Mesodermal cell (in vitro differentiated cells): Measurements from ENCODE around the gene PCYT2.

Source experiments
- H3K27ac ChIP-seq: 2 replicates; pipeline ENCODE4 v1.7.0; 2013; ENCODE audit warnings: mild to moderate bottlenecking, low read depth, low read length, moderate library complexity; ENCODE audit not compliant: severe bottlenecking
- H3K36me3 ChIP-seq: 2 replicates; pipeline ENCODE4 v1.7.1; 2013; ENCODE audit warnings: mild to moderate bottlenecking, low read length, moderate library complexity; ENCODE audit not compliant: control insufficient read depth, insufficient read depth
- H3K4me1 ChIP-seq: one replicate; pipeline ENCODE4 v1.7.1; 2013; ENCODE audit warnings: mild to moderate bottlenecking, low read length; ENCODE audit not compliant: insufficient read depth, control insufficient read depth, poor library complexity, severe bottlenecking
- H3K4me3 ChIP-seq: 2 replicates; pipeline ENCODE4 v1.7.0; 2013; ENCODE audit warnings: low read length, control low read depth, mild to moderate bottlenecking; ENCODE audit not compliant: insufficient read depth, poor library complexity, severe bottlenecking; ENCODE audit errors: extremely low read depth
- H3K9me3 ChIP-seq: 2 replicates; pipeline ENCODE4 v1.7.1; 2013; ENCODE audit warnings: mild to moderate bottlenecking, low read length, moderate library complexity; ENCODE audit not compliant: control insufficient read depth
- WGBS, 2 experiments: methylation state at CpG; one replicate each; pipeline ENCODE4 v1.1.5; 2013; ENCODE audit warnings: missing lambda C conversion rate in 2 of 2; ENCODE audit not compliant: insufficient coverage in 2 of 2; 5-methylcytosine and 5-hydroxymethylcytosine counted together

PCYT2 gene

GRCh38 chr17:81917565-81918332 is 6.5 kb upstream of the PCYT2 start, which contains the start of gene SIRT7:
TSS of gene SIRT7 (minus strand) at chr17:81918176. CDS start at chr17:81918131, 45 bp downstream.
- Histone ChIP-seq H3K9me3 (no peaks in the 10 kb centered on the region), H3K27ac (no peak within 1 kb of the TSS), H3K36me3 (peaks cover 65% of the 10 kb centered on the region), H3K4me1 (peaks cover 7% of the 10 kb centered on the region), H3K4me3 (peak within 1 kb of the TSS; percentile 65)
- 1 to 2% methylated on average over 58 to 82 of the region's 94 CpGs for WGBS, 2 experiments

DNA sequence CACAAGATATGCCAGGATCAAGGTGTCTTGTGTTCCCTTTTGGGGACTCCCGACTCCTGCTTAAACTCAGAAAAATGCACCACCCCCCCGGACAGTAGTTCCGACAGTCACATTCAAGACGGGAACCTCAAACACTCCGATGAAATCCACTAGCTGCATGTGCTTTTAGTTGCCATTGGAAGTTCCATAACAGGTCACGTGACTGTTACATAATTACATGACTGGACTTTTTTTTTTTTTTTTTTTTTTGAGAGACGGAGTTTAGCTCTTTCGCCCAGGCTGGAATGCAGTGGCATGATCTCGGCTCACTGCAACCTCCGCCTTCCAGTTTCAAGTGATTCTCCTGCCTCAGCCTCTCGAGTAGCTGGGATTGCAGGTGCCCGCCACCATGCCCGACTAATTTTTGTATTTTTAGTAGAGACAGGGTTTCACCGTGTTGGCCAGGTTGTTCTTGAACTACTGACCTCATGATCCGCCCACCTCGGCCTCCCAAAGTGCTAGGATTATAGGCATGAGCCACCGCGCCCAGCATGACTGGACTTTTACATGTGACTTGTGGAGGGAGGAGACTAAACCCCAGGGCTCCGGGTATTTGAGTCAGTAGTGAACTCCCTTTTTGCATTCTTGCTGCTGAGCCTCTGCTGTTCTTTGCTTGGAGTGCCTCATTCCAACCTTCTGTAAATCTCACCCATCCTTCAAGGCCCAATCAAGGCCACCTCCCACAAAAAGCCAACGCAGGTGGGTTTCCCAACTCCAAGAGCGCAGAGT is 5.2 kb upstream of the PCYT2 start:
- Histone ChIP-seq H3K4me3 (peak overlapping the region; percentile 65), H3K4me1 (peaks cover 7% of the 10 kb centered on the region), H3K9me3 (no peaks in the 10 kb centered on the region), H3K36me3 (peaks cover 66% of the 10 kb centered on the region), H3K27ac (no peak overlapping the region)
- WGBS, 2 experiments, result 86 to 95% methylated on average over 16 to 17 of the region's 21 CpGs

GRCh38 chr17:81915331-81915730 is 4.1 kb upstream of the PCYT2 start:
- H3K9me3 ChIP-seq, result no peaks in the 10 kb centered on the region

DNA sequence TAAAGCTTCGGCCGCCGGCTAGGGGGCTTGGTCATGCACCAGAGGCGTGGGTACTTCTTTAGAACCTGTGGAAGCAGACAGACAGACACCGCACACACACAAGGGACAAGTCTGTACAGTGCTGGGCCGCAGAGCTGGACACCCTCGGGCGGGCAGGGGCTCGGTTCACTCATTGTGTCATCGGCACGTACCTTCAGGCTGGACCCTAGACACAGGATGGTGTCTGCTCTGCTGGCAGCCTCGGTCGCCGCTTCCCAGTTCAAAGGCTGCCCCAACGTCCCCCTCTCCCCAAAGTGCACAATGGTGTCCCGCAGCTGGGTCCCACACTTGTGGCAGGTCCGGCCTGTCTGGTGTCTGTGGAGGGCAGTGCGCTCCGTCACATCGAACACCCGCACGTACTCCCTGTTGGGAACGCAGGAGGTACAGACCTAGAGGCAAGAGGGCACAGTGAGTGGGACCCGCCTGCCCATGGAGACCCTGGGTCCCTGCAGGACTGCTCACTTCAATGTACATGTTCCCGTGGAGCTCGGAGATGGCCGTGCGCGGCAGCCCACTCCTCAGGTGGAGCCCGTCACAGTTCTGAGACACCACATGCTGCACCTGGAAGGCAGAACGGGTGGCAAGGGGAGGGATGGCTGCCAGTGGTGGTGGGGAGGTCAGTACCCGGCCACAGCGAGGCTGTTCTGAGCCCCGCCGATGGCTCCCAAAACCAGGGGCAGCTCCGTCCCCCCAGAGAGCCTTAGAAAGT is 3.1 kb upstream of the PCYT2 start:
- whole genome bisulfite sequencing, 2 experiments, result 93 to 96% methylated on average over 31 to 32 of the region's 36 CpGs
- peaks cover 56% of the 10 kb centered on the region for H3K36me3 ChIP-seq
- no peak overlapping the region for H3K27ac ChIP-seq
- H3K9me3 ChIP-seq, result no peaks in the 10 kb centered on the region
- peaks cover 10% of the 10 kb centered on the region for H3K4me1 ChIP-seq
- no peak overlapping the region for H3K4me3 ChIP-seq

More at GRCh38 chr17:81915331-81915730, 4.1 kb upstream of the PCYT2 start:
- Histone ChIP-seq H3K27ac (no peak overlapping the region), H3K36me3 (peaks cover 57% of the 10 kb centered on the region), H3K4me1 (peaks cover 7% of the 10 kb centered on the region), H3K4me3 (no peak overlapping the region)
- WGBS, 2 experiments, result 92 to 97% methylated on average over 11 to 12 of the region's 12 CpGs

DNA sequence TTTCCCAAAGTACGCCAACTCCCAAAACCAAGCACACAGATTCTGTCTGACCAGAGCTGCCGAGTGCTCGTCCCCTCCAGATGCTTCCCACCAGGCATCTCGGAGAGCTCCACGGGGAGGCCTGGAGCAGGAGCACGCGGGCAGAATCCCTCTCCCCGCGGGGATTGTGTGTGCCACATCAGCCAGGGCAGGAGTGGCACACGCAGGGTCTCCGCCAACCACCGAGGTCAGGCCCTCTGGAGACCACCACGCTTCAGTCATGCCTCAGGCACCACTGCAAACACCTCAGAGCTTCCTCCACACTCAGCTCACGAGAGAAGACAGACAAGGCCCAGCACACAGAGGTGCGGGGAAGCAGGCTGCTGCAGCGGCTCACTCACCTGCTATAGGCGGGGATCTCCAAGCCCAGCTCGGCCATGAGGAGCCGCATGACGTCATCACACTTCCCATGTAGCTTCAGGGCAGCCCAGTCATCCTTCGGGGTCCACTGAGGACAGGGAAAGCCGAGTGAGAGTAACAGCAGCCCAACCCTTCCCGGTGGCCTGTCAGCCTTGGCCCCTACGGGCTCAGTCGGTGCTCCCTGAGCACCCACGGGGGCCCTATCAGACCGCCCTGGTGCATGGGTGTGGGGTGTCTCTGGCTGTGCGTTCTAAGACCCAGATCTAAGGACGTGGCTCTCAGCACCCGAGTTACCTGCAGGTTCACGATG is 2.3 kb upstream of the PCYT2 start:
- Histone ChIP-seq H3K4me1 (peaks cover 10% of the 10 kb centered on the region), H3K4me3 (no peak overlapping the region), H3K36me3 (peaks cover 59% of the 10 kb centered on the region), H3K27ac (no peak overlapping the region), H3K9me3 (no peaks in the 10 kb centered on the region)
- 94 to 97% methylated on average over 27 to 30 of the region's 31 CpGs for WGBS, 2 experiments

GRCh38 chr17:81912441-81913309 is 1.5 kb upstream of the PCYT2 start:
- H3K36me3 ChIP-seq, result peaks cover 68% of the 10 kb centered on the region
- H3K4me3 ChIP-seq, result no peak overlapping the region
- no peak overlapping the region for H3K27ac ChIP-seq
- peaks cover 10% of the 10 kb centered on the region for H3K4me1 ChIP-seq
- 94 to 97% methylated on average over 25 to 26 of the region's 32 CpGs for WGBS, 2 experiments
- H3K9me3 ChIP-seq, result no peaks in the 10 kb centered on the region

GRCh38 chr17:81911969-81912368 is 770 bp upstream of the PCYT2 start:
- peak overlapping the region; percentile 5 for H3K4me3 ChIP-seq
- H3K4me1 ChIP-seq, result peaks cover 6% of the 10 kb centered on the region
- H3K9me3 ChIP-seq, result no peaks in the 10 kb centered on the region
- H3K36me3 ChIP-seq, result peaks cover 75% of the 10 kb centered on the region
- no peak overlapping the region for H3K27ac ChIP-seq
- WGBS, 2 experiments, result 92 to 94% methylated on average over 15 to 19 of the region's 19 CpGs

DNA sequence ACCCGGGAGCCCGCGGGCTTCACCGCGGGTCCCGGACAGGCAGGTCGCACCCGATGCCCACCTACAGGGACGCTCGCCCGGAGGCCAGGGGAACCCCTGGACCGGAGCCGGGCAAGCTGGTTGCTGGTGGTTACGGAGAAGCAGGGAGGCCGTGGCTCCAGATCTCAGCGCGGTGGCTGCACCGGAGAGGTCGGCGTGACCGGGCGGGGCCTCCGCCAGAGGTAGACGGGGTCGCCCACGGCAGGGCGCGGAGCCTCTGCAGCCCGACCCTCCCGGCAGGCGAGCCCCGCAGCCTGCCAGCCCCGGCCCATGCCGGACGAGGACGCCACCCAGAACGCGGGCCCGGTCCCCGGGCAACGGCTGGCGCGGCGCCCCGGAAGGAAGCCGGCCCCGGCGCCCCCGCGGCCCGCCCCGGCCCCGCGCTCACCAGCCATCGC is 341 bp downstream of the PCYT2 start:
- Histone ChIP-seq H3K27ac (no peak overlapping the region), H3K4me3 (peak overlapping the region; percentile 65), H3K9me3 (no peaks in the 10 kb centered on the region), H3K4me1 (peaks cover 3% of the 10 kb centered on the region), H3K36me3 (peaks cover 81% of the 10 kb centered on the region)
- 1% methylated on average over 35 to 39 of the region's 55 CpGs for WGBS, 2 experiments

DNA sequence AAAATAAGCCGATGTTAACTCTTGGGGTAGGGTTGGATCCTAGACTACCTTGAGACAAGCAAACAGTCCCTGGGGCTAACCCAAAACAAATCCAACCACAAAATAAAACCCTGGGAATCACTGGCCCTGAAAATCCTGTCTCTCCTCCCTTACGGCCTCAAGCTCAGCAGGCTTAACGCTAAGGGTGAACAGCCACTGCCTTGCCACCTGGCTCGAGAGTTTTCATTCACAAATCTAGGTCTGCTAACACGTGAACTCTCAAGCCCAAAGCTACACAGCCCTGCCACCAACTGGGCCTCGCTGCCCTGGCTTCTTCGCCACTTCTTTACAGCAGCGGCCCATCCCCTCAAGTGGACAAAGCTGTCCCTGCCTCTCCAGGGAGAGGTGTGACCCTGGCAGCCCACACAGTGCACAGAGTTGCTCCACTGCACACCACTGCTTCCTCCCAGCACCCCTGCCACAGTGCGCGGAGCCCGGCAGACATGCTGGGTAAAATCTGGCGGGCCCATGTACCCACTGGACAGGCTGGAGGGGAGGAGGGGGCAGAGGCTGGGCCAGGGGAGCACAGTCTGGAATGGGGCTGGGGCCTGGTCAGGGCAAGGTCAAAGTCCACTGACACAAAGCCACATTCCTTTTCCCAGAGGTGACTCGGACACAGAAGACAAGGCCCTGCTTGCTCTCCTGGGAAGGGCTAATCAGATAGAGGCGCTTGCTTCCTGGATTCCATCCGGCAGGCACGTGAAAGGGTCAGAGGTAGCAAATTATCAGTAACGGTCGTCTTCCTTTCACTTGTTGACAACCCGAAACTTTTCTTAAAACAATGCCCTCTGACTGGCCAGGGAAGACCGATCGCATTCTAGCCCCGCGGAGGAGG is 996 bp downstream of the PCYT2 start:
- Histone ChIP-seq H3K27ac (no peak overlapping the region), H3K9me3 (no peaks in the 10 kb centered on the region), H3K36me3 (peaks cover 80% of the 10 kb centered on the region), H3K4me1 (peaks cover 3% of the 10 kb centered on the region), H3K4me3 (peak overlapping the region; percentile 65)
- WGBS, 2 experiments, result 35 to 42% methylated on average over 15 to 19 of the region's 23 CpGs
